ENCODE measurements around the gene SLC5A2. TPM values are rescaled to one million over a fixed set of nuclear protein-coding genes. Genes with fewer than 3 reads are reported as not detected.
"Not testable (repeated sequence)": the region's sequence is repeated elsewhere in the genome, so short reads cannot be mapped to it uniquely, and the experiment has no call there.

SLC5A2 gene
- total RNA-seq, 1 experiment from 2014 or later, result 0.45 TPM

DNA sequence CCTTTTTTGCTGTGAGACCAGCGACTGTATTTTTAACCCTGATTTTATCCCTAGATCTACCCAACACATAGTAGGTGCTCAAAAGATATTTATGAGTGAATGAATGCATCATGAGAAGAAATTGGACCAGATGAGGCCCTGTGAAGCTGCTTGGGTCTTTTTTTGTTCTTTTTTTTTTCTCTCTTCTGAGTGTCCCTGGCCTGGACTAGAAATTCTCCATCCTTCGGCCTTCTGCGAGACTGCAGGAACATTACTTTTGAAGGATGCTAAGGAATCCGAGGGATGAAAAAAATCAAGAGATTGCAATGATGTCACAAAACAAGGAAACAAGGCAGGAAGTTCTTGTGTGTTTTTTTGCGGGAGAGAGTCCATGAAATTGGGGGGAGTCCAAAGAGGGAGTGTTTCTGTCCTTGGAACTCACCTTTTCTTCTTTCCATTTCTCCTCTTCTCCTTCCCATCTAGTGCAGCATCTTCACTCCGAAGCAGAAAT lies 25.8 kb downstream of the SLC5A2 start:
- H3K36me3 ChIP-seq (replicated peaks; ENCODE audit: control insufficient read depth, insufficient read depth, low read length), result no peaks in the 10 kb centered on the region
- H3K4me3 ChIP-seq (ENCODE audit: insufficient read depth, low read depth, low read length), result peak overlapping the region; percentile 94
- H3K27me3 ChIP-seq (ENCODE audit: control insufficient read depth, insufficient read depth, low read length), result no peaks in the 10 kb centered on the region
- no peak for DNase-seq

DNA sequence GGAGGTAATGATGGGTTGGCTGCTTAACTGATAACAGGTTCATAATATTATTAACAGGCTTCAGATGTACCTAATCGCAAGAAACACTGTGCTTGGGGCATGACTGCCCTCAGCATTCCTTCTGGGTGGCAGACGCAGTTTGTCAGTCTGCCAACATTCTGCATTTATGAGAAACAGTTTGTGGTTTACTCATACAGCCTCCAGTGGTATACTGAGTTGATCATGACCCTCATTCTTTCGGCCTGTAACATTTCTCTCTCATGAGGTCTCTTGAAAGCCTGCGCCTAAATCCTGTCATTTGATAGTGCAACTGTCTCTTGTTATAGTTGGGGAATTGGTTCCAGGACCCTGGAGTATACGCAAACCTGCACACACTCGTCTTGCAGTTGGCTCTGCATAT lies 30.2 kb downstream of the SLC5A2 start:
- Histone ChIP-seq H3K4me3 (ENCODE audit: insufficient read depth, low read depth, low read length) (no peak overlapping the region), H3K27me3 (ENCODE audit: control insufficient read depth, insufficient read depth, low read length) (no peaks in the 10 kb centered on the region), H3K36me3 (replicated peaks; ENCODE audit: control insufficient read depth, insufficient read depth, low read length) (no peaks in the 10 kb centered on the region)
- no peak for DNase-seq

DNA sequence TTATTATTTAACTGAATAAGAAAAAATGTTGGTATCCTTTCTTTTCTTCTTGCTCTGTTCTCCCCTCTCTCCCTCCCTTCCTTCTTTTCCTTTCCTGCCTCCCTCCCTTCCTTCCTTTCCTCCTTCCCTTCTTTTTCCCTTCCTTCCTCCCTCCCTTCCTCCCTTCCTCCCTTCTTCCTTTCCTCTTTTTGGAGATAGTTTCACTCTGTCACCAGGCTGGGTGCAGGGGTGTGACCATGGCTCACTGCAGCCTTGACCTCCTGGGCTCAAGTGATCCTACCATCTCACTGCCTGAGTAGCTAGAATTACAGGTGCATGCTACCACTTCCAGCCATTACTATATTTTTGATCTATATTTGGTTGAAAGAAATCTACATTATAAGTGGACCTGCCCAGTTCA lies 31.0 kb downstream of the SLC5A2 start:
- no peak overlapping the region for H3K4me3 ChIP-seq (ENCODE audit: insufficient read depth, low read depth, low read length)

GRCh38 chr16:31517800-31518402 lies 35.0 kb downstream of the SLC5A2 start:
- H3K27me3 ChIP-seq (ENCODE audit: control insufficient read depth, insufficient read depth, low read length), result no peaks in the 10 kb centered on the region
- no peak for DNase-seq

More for the DNA sequence above, 31.0 kb downstream of the SLC5A2 start:
- no peaks in the 10 kb centered on the region for H3K27me3 ChIP-seq (ENCODE audit: control insufficient read depth, insufficient read depth, low read length)
- H3K36me3 ChIP-seq (replicated peaks; ENCODE audit: control insufficient read depth, insufficient read depth, low read length), result no peaks in the 10 kb centered on the region
- no peak for DNase-seq

DNA sequence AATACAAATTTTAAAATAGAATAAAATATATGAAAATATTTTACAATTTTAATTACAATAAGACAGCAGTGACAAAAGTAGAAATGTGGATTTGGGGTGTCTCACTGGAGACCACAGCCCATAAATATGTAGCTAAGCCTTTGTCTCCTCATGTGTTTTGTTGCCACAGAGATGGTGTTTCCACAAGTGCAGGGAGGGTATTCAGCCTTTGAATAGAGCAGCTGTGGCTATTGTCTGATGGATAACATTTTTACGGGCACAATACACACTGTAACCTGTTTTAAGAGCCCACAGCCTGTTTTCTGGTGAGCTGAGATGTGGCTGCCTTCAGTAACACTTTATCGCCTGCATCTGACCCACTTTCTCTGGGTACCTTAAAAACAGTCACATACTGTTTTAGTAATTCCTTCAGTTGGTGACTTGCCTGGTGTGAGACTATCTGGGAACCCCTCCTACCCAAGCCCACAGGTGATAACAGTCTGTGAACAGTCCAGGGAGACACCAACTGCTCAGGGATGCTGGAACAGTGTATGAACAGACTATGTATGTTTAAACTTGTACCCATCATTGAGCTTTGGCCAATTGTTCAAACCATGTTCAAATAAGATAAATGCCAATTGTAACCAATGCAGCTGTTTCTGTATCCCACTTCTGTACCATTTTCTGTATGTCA lies 37.0 kb downstream of the SLC5A2 start:
- DNase-seq, result no peak
- no peaks in the 10 kb centered on the region for H3K36me3 ChIP-seq (replicated peaks; ENCODE audit: control insufficient read depth, insufficient read depth, low read length)
- no peak overlapping the region for H3K4me3 ChIP-seq (ENCODE audit: insufficient read depth, low read depth, low read length)
- no peaks in the 10 kb centered on the region for H3K27me3 ChIP-seq (ENCODE audit: control insufficient read depth, insufficient read depth, low read length)

More at GRCh38 chr16:31517800-31518402, 35.0 kb downstream of the SLC5A2 start:
- Histone ChIP-seq H3K36me3 (replicated peaks; ENCODE audit: control insufficient read depth, insufficient read depth, low read length) (no peaks in the 10 kb centered on the region), H3K4me3 (ENCODE audit: insufficient read depth, low read depth, low read length) (no peak overlapping the region)

DNA sequence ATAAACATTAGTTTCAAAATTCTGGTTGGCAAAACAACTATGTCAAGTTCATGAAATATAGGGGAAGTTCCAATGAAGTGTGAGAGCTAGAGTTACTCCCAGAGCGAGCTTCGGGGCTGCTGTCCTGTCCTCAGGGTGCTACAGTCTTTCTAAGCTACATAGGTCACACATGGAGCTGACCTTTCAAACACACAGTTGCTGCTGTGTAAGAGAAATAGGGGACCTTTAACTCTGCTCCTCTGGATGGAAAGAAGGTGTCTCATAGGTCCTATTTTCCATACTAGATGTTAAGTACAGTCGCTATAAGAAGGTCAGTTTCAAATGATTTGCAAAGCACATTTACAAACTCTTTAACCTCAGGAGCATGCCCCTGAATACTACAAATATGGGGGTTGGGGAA lies 38.4 kb downstream of the SLC5A2 start:
- DNase-seq, result no peak
- Histone ChIP-seq H3K27me3 (ENCODE audit: control insufficient read depth, insufficient read depth, low read length) (no peaks in the 10 kb centered on the region), H3K36me3 (replicated peaks; ENCODE audit: control insufficient read depth, insufficient read depth, low read length) (no peaks in the 10 kb centered on the region), H3K4me3 (ENCODE audit: insufficient read depth, low read depth, low read length) (no peak overlapping the region)

DNA sequence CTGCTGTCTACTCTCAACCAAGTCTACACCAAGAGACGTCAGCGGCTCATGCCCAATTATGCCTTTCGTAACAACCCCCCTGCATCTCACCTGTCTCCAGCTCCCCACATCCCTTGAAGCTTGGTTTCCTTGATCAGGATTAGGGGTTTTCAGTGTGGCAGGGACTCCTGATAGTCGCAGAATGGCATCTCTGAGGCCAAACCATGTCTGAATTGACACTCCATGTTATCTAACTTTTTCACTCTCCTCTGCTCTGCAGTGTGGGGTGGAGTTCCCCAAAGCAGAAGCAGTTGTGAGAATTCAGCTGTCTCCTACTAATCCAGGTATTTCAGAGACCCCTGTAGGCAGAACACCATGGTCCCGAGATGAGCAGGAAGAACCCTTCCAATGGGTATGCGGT lies 39.1 kb downstream of the SLC5A2 start:
- Histone ChIP-seq H3K4me3 (ENCODE audit: insufficient read depth, low read depth, low read length) (no peak overlapping the region), H3K27me3 (ENCODE audit: control insufficient read depth, insufficient read depth, low read length) (no peaks in the 10 kb centered on the region), H3K36me3 (replicated peaks; ENCODE audit: control insufficient read depth, insufficient read depth, low read length) (no peaks in the 10 kb centered on the region)
- DNase-seq, result no peak

GRCh38 chr16:31523768-31524167 lies 40.8 kb downstream of the SLC5A2 start:
- not testable (repeated sequence) for H3K36me3 ChIP-seq (replicated peaks; ENCODE audit: control insufficient read depth, insufficient read depth, low read length); DNase-seq; H3K27me3 ChIP-seq (ENCODE audit: control insufficient read depth, insufficient read depth, low read length); H3K4me3 ChIP-seq (ENCODE audit: insufficient read depth, low read depth, low read length)

DNA sequence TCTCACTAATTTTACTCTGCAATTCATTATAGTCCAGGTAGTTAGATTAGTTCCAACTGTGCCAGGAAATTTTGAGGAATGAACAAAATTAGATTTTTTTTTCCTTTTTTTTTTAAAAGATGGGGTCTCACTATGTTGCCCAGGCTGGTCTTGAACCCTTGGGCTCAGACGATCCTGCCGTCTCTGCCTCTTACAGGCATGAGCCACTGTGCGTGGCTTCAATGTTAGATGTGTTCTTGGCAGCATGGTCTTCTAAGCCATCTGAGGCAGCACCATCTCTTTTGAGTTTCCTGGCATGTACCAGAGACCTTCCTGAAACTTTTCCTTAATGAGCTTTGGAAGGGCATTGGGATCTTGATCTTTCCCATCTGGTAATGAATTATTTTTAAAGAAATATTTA lies 42.2 kb downstream of the SLC5A2 start:
- no peak for DNase-seq
- H3K36me3 ChIP-seq (replicated peaks; ENCODE audit: control insufficient read depth, insufficient read depth, low read length), result no peaks in the 10 kb centered on the region
- no peak overlapping the region for H3K4me3 ChIP-seq (ENCODE audit: insufficient read depth, low read depth, low read length)
- H3K27me3 ChIP-seq (ENCODE audit: control insufficient read depth, insufficient read depth, low read length), result peaks cover 21% of the 10 kb centered on the region

DNA sequence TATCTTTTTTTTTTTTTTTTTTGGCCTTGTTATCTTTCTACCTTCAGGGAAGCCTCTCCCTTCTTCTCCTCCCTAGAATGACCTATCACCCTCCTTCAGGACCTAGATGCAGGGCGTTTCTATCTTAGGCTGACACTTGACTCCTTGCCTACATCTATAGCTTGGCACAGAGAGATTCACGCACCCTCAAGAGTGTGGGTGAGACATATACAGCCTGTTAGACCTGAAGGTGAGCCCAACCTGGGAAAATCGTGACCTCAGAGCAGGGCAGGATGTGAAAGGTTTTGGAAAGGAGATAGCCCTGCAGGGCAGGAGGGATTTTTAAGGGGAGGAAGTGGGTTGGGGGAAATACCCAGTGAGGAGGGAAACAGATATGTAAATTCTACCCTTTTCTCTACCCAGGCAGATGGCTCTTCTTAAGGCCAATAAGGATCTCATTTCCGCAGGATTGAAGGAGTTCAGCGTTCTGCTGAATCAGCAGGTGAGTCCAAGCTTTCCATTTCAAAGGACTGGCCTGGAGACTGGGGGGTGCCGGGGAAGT lies 44.9 kb downstream of the SLC5A2 start, which contains the start of gene AHSP:
Gene AHSP (plus strand): TSS at position 167 of the 541 bp plus-strand sequence. CDS start 240 bp downstream, at position 407.
- DNase-seq, result peak; percentile 63
- H3K36me3 ChIP-seq (replicated peaks; ENCODE audit: control insufficient read depth, insufficient read depth, low read length), result no peaks in the 10 kb centered on the region
- peaks cover 33% of the 10 kb centered on the region for H3K27me3 ChIP-seq (ENCODE audit: control insufficient read depth, insufficient read depth, low read length)
- H3K4me3 ChIP-seq (ENCODE audit: insufficient read depth, low read depth, low read length), result peak within 1 kb of the TSS; percentile 50

GRCh38 chr16:31528523-31529107 lies 45.7 kb downstream of the SLC5A2 start:
- peak; percentile 42 for DNase-seq
- Histone ChIP-seq H3K27me3 (ENCODE audit: control insufficient read depth, insufficient read depth, low read length) (peaks cover 33% of the 10 kb centered on the region), H3K36me3 (replicated peaks; ENCODE audit: control insufficient read depth, insufficient read depth, low read length) (no peaks in the 10 kb centered on the region), H3K4me3 (ENCODE audit: insufficient read depth, low read depth, low read length) (peak overlapping the region; percentile 50)

DNA sequence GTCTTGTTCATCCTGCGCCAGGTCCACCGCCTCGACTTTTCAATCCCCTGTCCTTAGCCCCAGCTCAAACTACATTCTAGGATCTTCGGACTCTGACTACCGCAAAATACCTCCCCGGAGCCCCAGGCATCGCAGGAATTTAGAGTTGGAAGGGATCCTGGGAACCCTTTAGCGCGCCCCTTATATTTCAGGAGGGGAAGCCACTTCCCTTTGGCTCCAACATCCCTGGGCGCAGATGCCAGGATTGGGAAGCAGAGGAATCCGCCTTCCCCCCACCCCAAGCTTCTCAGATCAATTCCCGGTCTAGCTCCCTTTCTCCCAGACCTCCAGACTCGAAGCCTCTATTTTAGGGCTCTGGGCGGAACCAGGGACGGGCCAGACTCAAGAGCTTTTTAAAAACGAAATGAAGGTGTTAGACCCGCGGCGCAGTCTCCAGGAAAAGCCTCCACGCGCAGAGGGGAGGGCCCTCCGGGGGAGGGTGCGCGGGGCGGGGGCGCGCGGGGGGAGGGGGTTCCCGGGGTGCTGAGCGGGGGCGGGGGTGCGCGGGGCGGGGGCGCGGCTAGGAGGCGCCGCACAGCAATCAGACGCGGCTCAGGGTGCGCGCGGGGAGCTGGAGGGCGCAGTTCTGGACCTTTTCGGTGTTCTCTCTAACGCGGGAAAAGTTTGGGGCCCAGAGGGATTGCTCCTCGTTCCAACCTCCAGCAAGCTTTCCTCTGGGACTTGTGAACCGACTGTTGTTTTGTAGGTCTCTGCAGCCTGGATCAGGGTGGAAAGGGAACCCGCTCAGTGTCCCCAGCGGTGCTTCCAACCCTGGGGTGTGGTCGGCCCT lies 46.4 kb downstream of the SLC5A2 start:
- no peaks in the 10 kb centered on the region for H3K36me3 ChIP-seq (replicated peaks; ENCODE audit: control insufficient read depth, insufficient read depth, low read length)
- peak overlapping the region; percentile 50 for H3K4me3 ChIP-seq (ENCODE audit: insufficient read depth, low read depth, low read length)
- peaks cover 33% of the 10 kb centered on the region for H3K27me3 ChIP-seq (ENCODE audit: control insufficient read depth, insufficient read depth, low read length)
- peak; percentile 80 for DNase-seq

DNA sequence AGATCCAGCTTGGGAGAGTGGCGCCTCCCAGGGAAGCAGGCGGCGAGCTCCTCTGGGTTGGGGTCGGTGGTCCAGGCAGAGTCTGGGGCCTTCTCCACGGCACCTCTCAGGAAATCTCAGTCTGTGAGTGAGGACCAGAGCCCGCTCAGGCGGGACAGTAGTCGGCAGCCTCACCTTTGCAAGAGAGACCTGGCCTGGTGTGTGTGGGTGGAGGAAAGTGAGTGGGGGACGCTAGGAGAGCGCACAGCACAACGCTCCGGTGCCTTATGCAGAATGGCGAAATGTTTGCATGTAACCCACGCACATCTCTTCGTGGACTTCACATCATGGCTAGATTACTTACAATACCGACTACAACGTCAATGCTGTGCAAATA lies 47.0 kb downstream of the SLC5A2 start:
- no peak for DNase-seq
- Histone ChIP-seq H3K4me3 (ENCODE audit: insufficient read depth, low read depth, low read length) (peak overlapping the region; percentile 50), H3K36me3 (replicated peaks; ENCODE audit: control insufficient read depth, insufficient read depth, low read length) (no peaks in the 10 kb centered on the region), H3K27me3 (ENCODE audit: control insufficient read depth, insufficient read depth, low read length) (peaks cover 33% of the 10 kb centered on the region)

DNA sequence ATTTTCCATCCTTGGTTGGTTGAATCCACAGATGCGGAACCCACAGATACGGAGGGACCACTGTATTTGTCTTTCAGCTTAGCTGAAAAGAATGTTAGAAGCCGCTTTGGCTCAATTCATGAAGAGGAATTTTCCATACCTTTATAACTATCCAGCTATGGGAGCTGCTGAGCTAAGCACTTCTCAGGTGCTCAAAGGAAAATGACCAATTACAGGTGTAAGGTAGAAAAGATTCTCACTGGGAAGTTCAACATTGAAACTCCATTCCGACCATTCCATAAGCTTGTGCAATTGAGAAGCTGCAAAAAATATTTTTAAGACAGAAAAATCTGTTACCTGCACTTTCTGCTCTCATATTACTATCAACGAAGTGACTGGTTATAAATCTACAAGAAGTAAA lies 47.5 kb downstream of the SLC5A2 start:
- H3K36me3 ChIP-seq (replicated peaks; ENCODE audit: control insufficient read depth, insufficient read depth, low read length), result no peaks in the 10 kb centered on the region
- H3K4me3 ChIP-seq (ENCODE audit: insufficient read depth, low read depth, low read length), result no peak overlapping the region
- no peak for DNase-seq
- H3K27me3 ChIP-seq (ENCODE audit: control insufficient read depth, insufficient read depth, low read length), result peaks cover 33% of the 10 kb centered on the region
